Mesenchymal stem cell (in vitro differentiated cells and primary cell): ENCODE data around the gene NBEAL1.

ENCODE experiments used
- DNase-seq: peaks from one replicate; pipeline ENCODE4 v3.0.0-alpha.2; 2013
- H2AFZ ChIP-seq: one replicate; pipeline ENCODE4 v1.6.1; 2013; ENCODE audit warnings: low read depth, mild to moderate bottlenecking, control low read depth, inconsistent platforms, low read length, moderate library complexity
- H2AK5ac ChIP-seq: 2 replicates; pipeline ENCODE4 v1.6.1; 2013; ENCODE audit warnings: low read length, moderate library complexity, mild to moderate bottlenecking, inconsistent platforms; ENCODE audit not compliant: severe bottlenecking
- H2BK120ac ChIP-seq: one replicate; pipeline ENCODE4 v1.6.1; 2013; ENCODE audit warnings: low read depth, mild to moderate bottlenecking, inconsistent platforms, low read length, moderate library complexity
- H2BK12ac ChIP-seq, 2 experiments: one replicate each; pipeline ENCODE4 v1.6.1; 2013; ENCODE audit warnings: inconsistent platforms in 2 of 2, low read length in 2 of 2, mild to moderate bottlenecking in 2 of 2, moderate library complexity in 2 of 2, control low read depth in 1 of 2
- H2BK15ac ChIP-seq: one replicate; pipeline ENCODE4 v1.6.1; 2013; ENCODE audit warnings: mild to moderate bottlenecking, low read depth, inconsistent platforms; ENCODE audit not compliant: poor library complexity, severe bottlenecking
- H2BK5ac ChIP-seq: 2 replicates; pipeline ENCODE4 v1.6.1; 2013; ENCODE audit warnings: low read depth, mild to moderate bottlenecking, low read length, control low read depth, inconsistent platforms; ENCODE audit not compliant: poor library complexity, severe bottlenecking
- H3K14ac ChIP-seq, 2 experiments: one replicate each; pipeline ENCODE4 v1.6.1; 2013; ENCODE audit warnings: inconsistent platforms in 2 of 2, low read length in 2 of 2, control low read depth in 1 of 2, mild to moderate bottlenecking in 1 of 2, moderate library complexity in 1 of 2
- H3K18ac ChIP-seq, 2 experiments: one replicate each; pipeline ENCODE4 v1.6.1; 2013; ENCODE audit warnings: inconsistent platforms in 2 of 2, low read length in 2 of 2, control low read depth in 1 of 2, low read depth in 1 of 2, mild to moderate bottlenecking in 1 of 2
- H3K23ac ChIP-seq, 2 experiments: one replicate each; pipeline ENCODE4 v1.6.1; 2013; ENCODE audit warnings: inconsistent platforms in 2 of 2, low read length in 2 of 2, mild to moderate bottlenecking in 2 of 2, moderate library complexity in 2 of 2, control low read depth in 1 of 2
- H3K27ac ChIP-seq: 2 replicates; pipeline ENCODE4 v1.5.1; 2013; ENCODE audit warnings: mild to moderate bottlenecking, moderate library complexity, low read length, control low read depth, inconsistent platforms; ENCODE audit not compliant: poor library complexity, severe bottlenecking
- H3K27me3 ChIP-seq, 2 experiments: 2 replicates each; pipeline versions ENCODE4 v1.6.1 to v1.7.0; 2013; ENCODE audit warnings: low read length in 2 of 2, mild to moderate bottlenecking in 2 of 2, moderate library complexity in 2 of 2, control low read depth in 1 of 2, inconsistent platforms in 1 of 2; ENCODE audit not compliant: control insufficient read depth in 1 of 2, insufficient read depth in 1 of 2
- H3K36me3 ChIP-seq, 2 experiments: 2 replicates each; pipeline versions ENCODE4 v1.6.1 to v1.7.0; 2013; ENCODE audit warnings: low read length in 2 of 2, control low read depth in 1 of 2, inconsistent platforms in 1 of 2, low read depth in 1 of 2, mild to moderate bottlenecking in 1 of 2; ENCODE audit not compliant: insufficient read depth in 2 of 2, control insufficient read depth in 1 of 2
- H3K4ac ChIP-seq, 2 experiments: one replicate each; pipeline ENCODE4 v1.6.1; 2013; ENCODE audit warnings: inconsistent platforms in 2 of 2, low read length in 2 of 2, mild to moderate bottlenecking in 2 of 2, moderate library complexity in 2 of 2, control low read depth in 1 of 2, low read depth in 1 of 2
- H3K4me1 ChIP-seq: 2 replicates; pipeline ENCODE4 v1.6.1; 2013; ENCODE audit warnings: low read depth, low read length, control low read depth; ENCODE audit not compliant: control insufficient read depth, insufficient read depth
- H3K4me2 ChIP-seq: 2 replicates; pipeline ENCODE4 v1.6.1; 2013; ENCODE audit warnings: low read length, mild to moderate bottlenecking, inconsistent platforms; ENCODE audit not compliant: poor library complexity, severe bottlenecking
- H3K4me3 ChIP-seq, 2 experiments: 2 replicates each; pipeline versions ENCODE4 v1.5.1 to v1.7.0; 2013; ENCODE audit warnings: low read length in 2 of 2, mild to moderate bottlenecking in 2 of 2, control low read depth in 1 of 2, low read depth in 1 of 2; ENCODE audit not compliant: insufficient read depth in 1 of 2
- H3K79me1 ChIP-seq: replicated peaks from 2 replicates; pipeline ENCODE4 v1.6.1; 2013; ENCODE audit warnings: mild to moderate bottlenecking, control low read depth, low read length, inconsistent platforms; ENCODE audit not compliant: poor library complexity, severe bottlenecking
- H3K9ac ChIP-seq: 2 replicates; pipeline ENCODE4 v1.7.0; 2013; ENCODE audit warnings: mild to moderate bottlenecking, low read length, moderate library complexity
- H3K9me3 ChIP-seq: 2 replicates; pipeline ENCODE4 v1.7.0; 2013; ENCODE audit warnings: mild to moderate bottlenecking, low read length; ENCODE audit not compliant: control insufficient read depth
- H4K8ac ChIP-seq: one replicate; pipeline ENCODE4 v1.6.1; 2013; ENCODE audit warnings: inconsistent platforms, mild to moderate bottlenecking, low read length, moderate library complexity
- H4K91ac ChIP-seq: one replicate; pipeline ENCODE4 v1.6.1; 2013; ENCODE audit warnings: mild to moderate bottlenecking, low read length, inconsistent platforms
- WGBS: methylation state at CpG from one replicate; pipeline ENCODE4 v1.1.7; 2013; ENCODE audit warnings: mixed read lengths; 5-methylcytosine and 5-hydroxymethylcytosine counted together

The NBEAL1 gene

GRCh38 chr2:203030545-203030944 is 15.9 kb downstream of the NBEAL1 start:
- no peak overlapping the region for H2AK5ac ChIP-seq
- H3K23ac ChIP-seq = no peak overlapping the region
- H3K79me1 ChIP-seq = peaks cover 10% of the 10 kb centered on the region
- no peak overlapping the region for H2BK5ac ChIP-seq
- H3K9me3 ChIP-seq = no peaks in the 10 kb centered on the region
- no peak overlapping the region for H3K27ac ChIP-seq
- H3K27me3 ChIP-seq = no peaks in the 10 kb centered on the region
- no peak overlapping the region for H3K14ac ChIP-seq
- no peak overlapping the region for H2BK15ac ChIP-seq
- DNase-seq = no peak
- no peaks in the 10 kb centered on the region for H3K36me3 ChIP-seq
- H3K4me2 ChIP-seq = no peak overlapping the region
- no peak overlapping the region for H3K4ac ChIP-seq
- H2BK120ac ChIP-seq = no peak overlapping the region
- no peak overlapping the region for H3K9ac ChIP-seq
- no peak overlapping the region for H4K8ac ChIP-seq
- no peak overlapping the region for H4K91ac ChIP-seq
- H3K4me3 ChIP-seq = no peak overlapping the region
- H2AFZ ChIP-seq = no peak overlapping the region
- 99% methylated on average over 2 of the region's 2 CpGs for WGBS
- no peak overlapping the region for H2BK12ac ChIP-seq
- no peaks in the 10 kb centered on the region for H3K4me1 ChIP-seq
- H3K18ac ChIP-seq = no peak overlapping the region

- H4K91ac ChIP-seq = no peak overlapping the region
- no peak overlapping the region for H2BK120ac ChIP-seq
- no peak overlapping the region for H3K4me3 ChIP-seq
- no peak for DNase-seq
- 100% methylated on average over 2 of the region's 5 CpGs for WGBS
- no peak overlapping the region for H2AK5ac ChIP-seq
- no peak overlapping the region for H4K8ac ChIP-seq
- no peak overlapping the region for H3K9ac ChIP-seq
- H3K9me3 ChIP-seq = no peaks in the 10 kb centered on the region
- H3K23ac ChIP-seq = no peak overlapping the region
- H2BK5ac ChIP-seq = no peak overlapping the region
- no peak overlapping the region for H2BK15ac ChIP-seq
- H3K4ac ChIP-seq = no peak overlapping the region
- no peak overlapping the region for H3K14ac ChIP-seq
- H3K4me1 ChIP-seq = no peaks in the 10 kb centered on the region
- H3K27ac ChIP-seq = no peak overlapping the region
- H3K18ac ChIP-seq = no peak overlapping the region
- no peaks in the 10 kb centered on the region for H3K27me3 ChIP-seq
- peaks cover 9% of the 10 kb centered on the region for H3K79me1 ChIP-seq
- no peak overlapping the region for H3K4me2 ChIP-seq
- no peak overlapping the region for H2BK12ac ChIP-seq
- no peak overlapping the region for H2AFZ ChIP-seq
- H3K36me3 ChIP-seq = no peaks in the 10 kb centered on the region
These were observed 16.3 kb downstream of the NBEAL1 start for GRCh38 chr2:203030991-203031390.

- Histone ChIP-seq H3K9me3 (no peaks in the 10 kb centered on the region), H3K14ac (no peak overlapping the region), H3K4me2 (no peak overlapping the region)
These were observed 18.7 kb downstream of the NBEAL1 start for GRCh38 chr2:203033395-203033794.

GRCh38 chr2:203035879-203036470 is 21.3 kb downstream of the NBEAL1 start:
- Histone ChIP-seq H4K8ac (no peak overlapping the region), H2AK5ac (no peak overlapping the region), H2BK15ac (no peak overlapping the region), H2AFZ (no peak overlapping the region), H3K9me3 (no peaks in the 10 kb centered on the region), H2BK120ac (no peak overlapping the region), H3K4me3 (no peak overlapping the region), H3K4ac (no peak overlapping the region), H3K18ac (no peak overlapping the region), H3K9ac (no peak overlapping the region), H3K4me2 (no peak overlapping the region), H3K27ac (no peak overlapping the region), H3K23ac (no peak overlapping the region), H3K4me1 (no peaks in the 10 kb centered on the region), H2BK12ac (no peak overlapping the region), H2BK5ac (no peak overlapping the region), H4K91ac (no peak overlapping the region), H3K27me3 (no peaks in the 10 kb centered on the region), H3K14ac (no peak overlapping the region), H3K79me1 (peaks cover 7% of the 10 kb centered on the region), H3K36me3 (peaks cover 0 to 9% of the 10 kb centered on the region in 2 experiments)
- no peak for DNase-seq
- WGBS = 80% methylated on average over 1 of the region's 3 CpGs

More at GRCh38 chr2:203033395-203033794, 18.7 kb downstream of the NBEAL1 start:
- Histone ChIP-seq H3K27me3 (no peaks in the 10 kb centered on the region), H3K79me1 (peaks cover 6% of the 10 kb centered on the region), H3K4me1 (no peaks in the 10 kb centered on the region), H3K18ac (no peak overlapping the region), H2BK120ac (no peak overlapping the region), H2BK15ac (no peak overlapping the region), H3K4ac (no peak overlapping the region), H2BK5ac (no peak overlapping the region), H3K27ac (no peak overlapping the region), H3K36me3 (no peaks in the 10 kb centered on the region), H2BK12ac (no peak overlapping the region), H2AK5ac (no peak overlapping the region), H3K4me3 (no peak overlapping the region), H4K91ac (no peak overlapping the region), H3K9ac (no peak overlapping the region), H3K23ac (no peak overlapping the region), H4K8ac (no peak overlapping the region), H2AFZ (no peak overlapping the region)
- DNase-seq = no peak
